ENCODE results near the gene IMPA2.

DNA sequence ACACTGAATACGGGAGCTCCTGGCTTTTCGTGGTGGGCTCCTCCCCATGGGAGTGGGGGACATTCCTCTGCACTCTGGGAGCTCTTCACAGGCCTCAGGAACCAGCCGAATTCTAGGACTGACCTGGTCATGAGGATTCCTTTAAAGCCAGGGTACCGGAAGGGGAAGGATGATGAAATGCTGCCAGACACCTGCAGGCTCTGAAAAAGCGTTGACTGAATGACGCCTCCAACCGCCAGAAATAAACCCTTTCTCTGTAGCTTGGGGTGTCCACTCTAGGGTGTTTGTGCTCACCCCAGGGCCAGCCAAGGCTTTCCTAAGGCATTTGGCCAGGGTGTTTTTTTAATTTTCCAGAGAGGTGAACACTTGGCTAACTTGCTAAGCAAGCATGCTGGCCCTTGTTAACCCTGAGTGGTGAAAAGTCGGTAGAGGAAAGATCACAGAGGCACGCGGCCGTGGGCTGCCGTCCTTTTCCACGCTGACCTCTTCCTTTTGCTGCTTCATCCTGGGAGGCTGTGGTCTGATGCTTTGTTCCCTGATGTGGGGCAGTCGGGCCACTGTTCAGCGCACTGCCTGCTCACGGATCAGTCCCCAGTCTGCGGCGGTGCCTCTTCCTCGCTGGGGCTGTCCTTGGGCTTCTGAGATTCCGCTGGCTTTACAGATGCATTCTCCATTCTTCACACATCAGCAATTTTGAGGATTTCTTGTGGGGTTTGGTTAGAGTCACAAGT lies 32.0 kb downstream of the IMPA2 start:
- TF ChIP-seq CTCF (IDR thresholded peaks at IDR 0.05) (no peak), POLR2A (IDR thresholded peaks at IDR 0.05) (no peak)

All from right lobe of liver (tissue), 4 donors.